ENCODE results near the gene KRT2.

Gene KRT2

GRCh38 chr12:52663420-52663819, 11.4 kb upstream of the KRT2 start:
- DNase-seq (ENCODE audit: low read depth), result no peak

DNA sequence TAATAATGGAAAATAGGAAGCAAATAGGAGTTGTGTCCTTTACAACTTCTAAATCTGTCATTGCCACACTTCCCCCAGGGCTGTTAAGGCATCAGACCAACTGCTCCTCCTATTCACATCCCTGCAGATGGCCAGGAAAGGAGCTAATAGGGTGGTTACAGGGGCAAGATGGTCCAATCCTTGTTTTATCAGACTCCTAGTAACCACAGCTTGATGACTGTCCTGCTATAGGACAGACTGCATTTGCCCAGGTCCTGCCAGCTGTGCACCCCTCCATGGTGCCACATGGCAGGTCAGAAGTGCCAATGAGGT, 10.9 kb upstream of the KRT2 start:
- DNase-seq (ENCODE audit: low read depth), result no peak

GRCh38 chr12:52662093-52662917, 10.3 kb upstream of the KRT2 start:
- DNase-seq (ENCODE audit: low read depth), result no peak

GRCh38 chr12:52661668-52662067, 9.7 kb upstream of the KRT2 start:
- DNase-seq (ENCODE audit: low read depth), result no peak

- DNase-seq (ENCODE audit: low read depth), result no peak
Observed at GRCh38 chr12:52660934-52661499, 9.0 kb upstream of the KRT2 start.

- no peak for DNase-seq (ENCODE audit: low read depth)
Observed at GRCh38 chr12:52659951-52660350, 7.9 kb upstream of the KRT2 start.

- no peak for DNase-seq (ENCODE audit: low read depth)
Observed at GRCh38 chr12:52659395-52659794, 7.4 kb upstream of the KRT2 start.

DNA sequence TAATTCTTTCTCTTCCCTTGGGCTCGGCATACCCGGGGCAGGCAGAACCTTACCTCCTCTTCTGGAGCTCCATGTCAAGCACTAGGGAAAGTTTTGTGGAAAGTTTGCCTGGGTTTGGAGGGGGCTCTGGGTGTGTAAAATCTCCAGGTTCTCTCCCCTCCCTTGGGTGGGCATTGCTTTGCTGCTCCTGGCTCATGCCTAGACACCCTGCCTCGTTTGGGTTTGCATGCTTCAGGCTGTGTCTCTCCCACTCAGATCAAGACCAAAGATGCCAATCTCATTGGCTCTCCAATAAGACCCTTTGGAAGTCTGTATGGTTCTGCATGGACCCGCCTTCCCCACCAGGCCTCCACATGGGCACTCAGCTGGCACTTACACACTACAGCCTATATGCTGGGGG, 6.2 kb upstream of the KRT2 start:
- no peak for DNase-seq (ENCODE audit: low read depth)

- DNase-seq (ENCODE audit: low read depth), result no peak
Observed at GRCh38 chr12:52657250-52657902, 5.4 kb upstream of the KRT2 start.

DNA sequence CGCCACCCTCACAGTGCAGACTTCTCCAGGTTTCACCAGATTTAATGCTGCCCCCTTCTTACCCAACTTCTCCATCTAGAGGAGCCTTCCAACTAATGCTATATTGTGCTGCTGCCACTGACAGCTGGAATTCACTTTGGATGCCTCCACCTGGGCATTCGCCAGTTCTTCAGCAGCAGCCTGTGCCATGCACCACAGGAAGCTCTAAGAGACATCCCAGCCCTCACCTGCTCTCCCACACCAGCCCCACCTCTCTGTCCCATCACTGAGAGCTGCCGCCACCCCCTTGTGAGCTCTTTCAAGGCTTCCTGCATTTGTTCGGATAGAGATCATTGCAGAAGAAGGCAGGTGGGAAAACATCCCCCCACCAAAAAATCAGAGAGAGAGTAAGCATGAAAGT, 4.6 kb upstream of the KRT2 start:
- DNase-seq (ENCODE audit: low read depth), result no peak

GRCh38 chr12:52655720-52656124, 3.7 kb upstream of the KRT2 start:
- DNase-seq (ENCODE audit: low read depth), result no peak

GRCh38 chr12:52655251-52655650, 3.2 kb upstream of the KRT2 start:
- DNase-seq (ENCODE audit: low read depth), result no peak

DNA sequence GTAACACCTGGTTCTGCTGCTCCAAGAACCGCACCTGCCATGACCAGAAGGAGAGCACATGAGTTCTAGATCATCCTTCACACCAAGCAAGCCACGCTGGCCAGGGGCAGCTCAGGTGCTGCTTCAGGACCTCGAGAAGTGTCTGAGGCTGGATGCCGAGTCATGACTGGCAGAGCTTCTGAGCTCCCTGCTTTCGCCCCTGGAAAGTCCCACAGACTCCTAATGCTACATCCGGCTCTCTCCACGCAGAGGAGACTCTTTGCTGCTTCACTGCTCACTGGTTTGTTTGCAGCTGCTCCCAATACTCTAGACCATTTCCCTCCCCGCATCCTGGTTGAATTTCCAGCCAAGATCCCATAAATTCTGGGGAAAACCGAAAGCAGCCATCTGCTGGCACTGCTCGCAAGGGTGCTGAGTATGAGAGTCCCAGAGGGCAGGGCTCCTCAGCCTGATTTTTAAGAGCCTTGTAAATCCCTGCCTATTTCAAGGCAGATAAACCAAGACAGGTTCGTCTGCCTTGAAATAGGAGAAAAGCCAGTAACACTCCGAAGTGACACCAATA, 1.4 kb downstream of the KRT2 start:
- DNase-seq (ENCODE audit: low read depth), result no peak

DNA sequence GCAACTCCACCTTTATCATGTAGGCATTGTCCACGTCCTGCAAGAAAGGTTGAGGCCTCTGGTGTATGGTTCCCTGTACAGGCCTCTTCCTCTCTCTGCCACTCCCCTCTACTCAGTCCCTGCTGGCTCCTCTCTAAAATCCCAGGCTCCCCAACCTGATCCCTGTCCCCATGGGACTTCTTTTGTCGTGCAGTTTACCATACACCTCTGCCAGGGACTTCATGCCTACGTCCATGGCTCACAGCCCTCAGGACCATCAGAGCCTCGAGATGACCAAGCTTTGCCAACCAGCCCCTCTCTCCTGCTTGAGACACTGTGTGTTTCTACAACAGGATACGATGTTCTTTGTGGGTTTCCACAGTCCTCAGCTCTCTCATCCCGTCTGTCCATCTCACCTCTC, 2.9 kb downstream of the KRT2 start:
- DNase-seq (ENCODE audit: low read depth), result no peak

DNA sequence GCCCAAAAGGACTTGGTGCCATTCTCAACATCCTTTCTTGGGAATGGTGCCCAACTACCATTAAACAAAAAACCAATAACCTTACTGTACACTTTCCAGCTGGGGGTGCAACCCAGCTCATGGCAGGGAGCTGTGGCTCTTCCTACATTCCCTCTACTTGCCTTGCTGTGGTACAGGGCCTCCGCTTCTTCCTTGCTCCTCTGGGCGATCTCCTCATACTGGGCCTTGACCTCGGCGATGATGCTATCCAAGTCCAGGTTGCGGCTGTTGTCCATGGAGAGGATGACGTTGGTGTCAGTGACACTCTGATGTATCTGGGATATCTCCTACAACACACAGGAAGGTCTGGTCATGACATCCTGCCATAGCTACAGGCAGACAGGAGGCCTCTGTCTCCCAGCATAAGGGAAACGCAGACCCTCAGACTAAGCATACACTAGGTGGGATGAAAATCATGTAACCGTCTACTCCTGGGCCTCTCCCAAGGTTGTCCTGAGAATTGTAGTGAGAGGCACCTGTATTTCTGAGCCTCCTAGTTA, 3.9 kb downstream of the KRT2 start:
- no peak for DNase-seq (ENCODE audit: low read depth)

- DNase-seq (ENCODE audit: low read depth), result no peak
Observed at GRCh38 chr12:52647601-52648000, 4.4 kb downstream of the KRT2 start.

- no peak for DNase-seq (ENCODE audit: low read depth)
Observed at GRCh38 chr12:52646613-52647012, 5.4 kb downstream of the KRT2 start.

GRCh38 chr12:52645982-52646381, 6.0 kb downstream of the KRT2 start:
- DNase-seq (ENCODE audit: low read depth), result no peak

GRCh38 chr12:52645120-52645761, 6.8 kb downstream of the KRT2 start:
- DNase-seq (ENCODE audit: low read depth), result no peak

- no peak for DNase-seq (ENCODE audit: low read depth)
Observed at GRCh38 chr12:52644078-52644415, 8.0 kb downstream of the KRT2 start.

GRCh38 chr12:52643233-52644077, 8.6 kb downstream of the KRT2 start:
- no peak for DNase-seq (ENCODE audit: low read depth)

DNA sequence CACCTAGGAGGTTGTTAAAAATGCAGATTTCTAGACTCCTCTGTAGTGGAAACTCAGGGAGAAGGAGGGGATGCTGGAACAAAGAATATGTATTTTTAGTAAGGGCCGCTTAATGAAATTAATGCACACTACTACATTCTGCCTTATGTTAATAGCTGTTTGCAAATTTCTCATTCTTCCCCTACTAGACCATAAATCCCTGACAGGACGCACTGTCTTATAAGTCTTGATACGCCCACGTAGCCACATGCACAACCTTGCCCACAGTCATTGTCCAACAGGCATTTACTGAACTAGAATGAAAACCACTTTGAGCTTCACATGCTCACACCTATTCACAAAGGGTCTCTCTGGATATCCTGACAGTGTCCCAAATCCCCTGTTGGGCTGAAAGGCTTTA, 10.5 kb downstream of the KRT2 start:
- no peak for DNase-seq (ENCODE audit: low read depth)
